ENCODE measurements around the gene ZMYM5. TPM values are rescaled to one million over a fixed set of nuclear protein-coding genes. Genes with fewer than 3 reads are reported as not detected.
"Not testable (repeated sequence)": the region's sequence is repeated elsewhere in the genome, so short reads cannot be mapped to it uniquely, and the experiment has no call there.

ZMYM5 gene
- total RNA-seq, 1 donor from 2014 or later = 31.1 TPM

DNA sequence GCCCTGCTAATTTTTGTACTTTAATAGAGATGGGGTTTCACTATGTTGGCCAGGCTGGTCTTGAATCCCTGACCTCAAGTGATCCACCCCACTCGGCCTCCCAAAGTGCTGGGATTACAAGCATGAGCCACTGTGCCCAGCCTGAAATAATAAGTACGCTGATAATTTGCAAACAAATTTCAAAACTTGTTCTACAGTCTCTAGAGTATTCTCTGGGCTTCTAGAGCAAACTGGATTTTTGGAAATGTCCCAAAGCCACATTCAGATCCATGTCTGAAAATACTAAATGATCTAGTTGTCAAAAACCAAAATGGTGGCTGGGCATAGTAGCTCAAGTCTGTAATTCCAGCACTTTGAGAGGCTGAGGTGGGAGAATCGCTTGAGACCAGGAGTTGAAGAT is 40.8 kb downstream of the ZMYM5 start:
- DNase-seq (ENCODE audit: low spot score) = no peak

DNA sequence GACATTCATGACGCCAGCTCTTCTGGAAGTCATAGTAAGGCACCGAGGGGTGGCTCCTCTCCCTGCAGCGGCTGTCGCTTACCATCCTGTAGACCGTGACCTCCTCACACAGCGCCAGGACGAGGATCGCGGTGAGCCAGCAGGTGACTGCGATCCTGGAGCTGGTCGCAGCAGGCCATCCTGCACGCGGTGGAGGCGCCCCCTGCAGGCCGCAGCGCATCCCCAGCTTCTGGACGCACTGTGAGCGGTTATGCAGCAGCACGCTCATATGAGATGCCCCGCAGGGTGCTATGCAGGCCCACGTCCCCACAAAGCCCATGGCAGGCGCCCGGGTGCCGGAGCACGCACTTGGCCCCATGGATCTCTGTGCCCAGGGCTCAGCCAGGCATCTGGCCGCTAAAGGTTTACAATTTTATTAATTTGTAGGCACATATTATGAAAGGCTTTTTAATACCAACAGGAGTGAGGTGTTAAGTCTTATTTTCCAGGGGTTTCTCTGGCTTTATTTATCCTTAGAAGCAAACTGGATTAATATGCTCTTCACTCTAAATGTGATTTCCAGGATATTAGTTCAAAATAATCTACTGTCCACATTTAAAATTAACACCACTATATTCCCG is 45.1 kb downstream of the ZMYM5 start:
- DNase-seq (ENCODE audit: low spot score) = no peak

DNA sequence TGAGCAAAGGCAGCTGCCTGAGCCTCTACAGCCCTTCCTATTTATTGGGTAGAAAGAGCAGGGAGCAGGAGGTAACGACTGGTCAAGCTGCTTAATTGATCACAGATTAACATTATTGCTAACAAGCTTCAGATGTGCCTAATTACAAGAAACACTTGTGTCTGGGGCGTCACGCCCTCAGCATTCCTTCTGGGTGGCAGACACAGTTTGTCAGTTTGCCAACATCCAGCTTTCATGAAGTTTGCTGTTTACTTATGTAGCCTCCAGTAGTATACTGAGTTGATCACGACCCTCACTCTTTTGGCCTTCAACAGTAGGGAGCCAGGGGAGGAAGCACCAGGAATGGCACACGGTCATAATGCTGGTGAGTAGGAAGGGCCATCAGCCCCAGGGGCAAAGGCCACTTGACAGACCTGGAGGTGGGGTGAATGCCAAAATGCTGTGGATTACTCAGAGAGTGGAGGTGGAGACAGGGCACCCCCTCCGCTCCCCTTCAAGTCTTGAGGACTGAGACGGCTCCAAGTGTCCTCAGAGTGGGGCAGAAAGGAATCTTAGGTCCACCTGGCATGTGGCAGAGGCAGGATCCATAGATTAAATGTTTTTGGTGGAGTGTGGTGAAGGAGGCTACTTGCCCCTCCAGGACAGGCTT is 45.8 kb downstream of the ZMYM5 start:
- no peak for DNase-seq (ENCODE audit: low spot score)

DNA sequence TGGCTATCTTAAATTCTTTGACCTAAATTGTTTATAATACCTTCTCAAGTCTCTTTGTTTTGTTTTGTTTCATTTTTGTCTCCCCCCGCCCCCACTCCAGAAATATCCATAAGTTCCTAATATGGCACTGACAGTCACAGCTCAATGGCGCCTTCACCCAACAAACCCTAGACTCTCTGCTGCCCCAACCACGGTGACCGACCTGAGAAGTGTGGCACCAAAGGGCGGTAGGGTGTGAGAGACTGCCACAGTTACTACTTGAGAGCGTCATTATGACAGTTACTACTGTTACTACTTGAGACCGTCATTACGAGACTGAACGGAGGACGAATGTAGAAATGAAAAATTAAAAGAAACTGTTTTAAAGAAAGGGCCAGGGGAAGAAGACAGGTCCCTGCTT is 46.3 kb downstream of the ZMYM5 start:
- DNase-seq (ENCODE audit: low spot score) = no peak

DNA sequence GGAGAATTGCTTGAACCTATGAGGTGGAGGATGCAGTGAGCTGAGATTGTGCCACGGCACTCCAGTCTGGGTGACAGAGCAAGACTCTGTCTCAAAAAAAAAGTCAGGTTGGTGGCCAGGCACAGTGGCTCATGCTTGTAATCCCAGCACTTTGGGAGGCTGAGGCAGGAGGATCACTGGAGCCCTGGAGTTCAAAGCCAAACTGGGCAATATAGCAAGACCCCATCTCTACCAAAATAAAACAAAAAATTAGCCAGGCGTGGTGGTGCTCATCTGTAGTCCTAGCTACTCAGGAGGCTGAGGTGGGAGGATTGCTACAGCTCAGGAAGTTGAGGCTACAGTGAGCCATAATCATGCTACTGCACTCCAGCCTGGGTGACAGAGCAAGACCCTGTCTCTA is 47.6 kb downstream of the ZMYM5 start:
- DNase-seq (ENCODE audit: low spot score) = not testable (repeated sequence)

DNA sequence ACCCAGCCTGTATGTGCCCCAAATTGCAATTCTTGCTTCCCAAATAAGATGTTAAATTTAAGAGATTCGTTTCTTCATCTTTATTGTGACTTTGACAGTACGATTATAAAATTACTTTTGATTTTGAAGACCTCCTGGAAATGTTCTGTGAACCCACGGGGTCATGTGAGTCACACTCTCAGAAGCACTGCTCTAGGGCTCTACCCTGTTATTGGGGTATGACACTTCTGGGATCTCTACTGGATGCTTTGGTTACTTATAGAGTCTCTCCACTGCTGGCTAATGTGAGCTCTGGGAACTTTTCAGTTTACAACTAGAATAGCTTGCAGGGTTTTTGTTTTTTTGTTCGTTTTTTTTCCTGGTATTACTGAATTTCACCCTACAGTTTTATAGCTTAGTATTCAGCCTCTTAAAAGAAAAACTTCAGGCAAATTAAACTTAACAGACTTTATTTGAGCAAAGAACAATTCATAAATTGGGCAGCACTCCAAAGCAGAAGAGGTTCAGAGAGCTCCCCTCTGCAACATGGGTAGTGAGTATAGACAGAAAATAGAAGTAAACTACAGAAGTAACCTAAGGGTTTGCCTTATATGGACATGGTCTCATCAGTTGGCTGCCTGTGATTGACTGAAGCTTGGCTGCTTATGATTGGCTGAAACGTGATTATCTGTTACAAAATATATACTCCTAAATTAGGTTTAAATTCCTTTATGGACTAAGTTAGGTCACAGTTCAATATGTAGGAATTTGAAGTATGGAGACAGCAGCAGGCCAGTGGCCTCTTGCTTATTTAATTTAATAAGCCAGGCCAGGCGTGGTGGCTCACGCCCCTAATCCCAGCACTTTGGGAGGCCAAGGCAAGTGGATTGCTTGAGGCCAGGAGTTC is 52.2 kb downstream of the ZMYM5 start:
- no peak for DNase-seq (ENCODE audit: low spot score)

DNA sequence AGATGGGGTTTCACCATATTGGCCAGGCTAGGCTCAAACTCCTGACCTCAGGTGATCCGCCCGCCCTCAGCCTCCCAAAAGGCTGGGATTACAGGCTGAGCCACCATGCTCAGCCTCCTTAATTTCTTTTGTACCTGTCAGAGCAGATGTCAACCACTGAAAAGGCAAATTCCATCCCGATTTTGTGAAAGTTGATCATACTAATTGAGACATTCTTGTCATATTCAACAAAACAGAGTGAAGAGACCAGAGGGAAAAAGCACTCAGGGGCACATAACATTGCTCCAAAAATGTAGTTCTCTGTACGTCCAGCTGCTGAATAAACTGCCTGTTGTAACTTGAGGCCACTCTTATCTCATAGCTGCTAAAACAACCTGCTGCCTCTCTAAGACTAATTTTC is 53.3 kb downstream of the ZMYM5 start:
- no peak for DNase-seq (ENCODE audit: low spot score)

DNA sequence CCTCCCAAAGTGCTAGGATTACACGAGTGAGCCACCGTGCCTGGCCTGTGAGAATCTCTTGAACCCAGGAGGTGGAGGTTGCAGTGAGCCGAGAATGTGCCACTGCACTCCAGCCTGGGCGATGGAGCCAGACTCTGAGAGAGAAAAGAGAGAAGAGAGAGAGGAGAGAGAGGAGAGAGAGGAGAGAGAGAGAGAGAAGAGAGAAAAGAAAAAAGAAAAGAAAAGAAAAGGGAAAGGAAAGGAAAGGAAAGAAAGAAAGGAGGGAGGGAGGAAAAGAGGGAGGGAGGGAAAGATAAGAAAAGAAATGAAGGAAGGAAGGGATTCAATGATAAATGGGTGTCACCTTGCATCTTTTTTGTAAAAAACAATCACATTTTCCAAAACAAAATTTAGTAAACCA is 57.7 kb downstream of the ZMYM5 start:
- no peak for DNase-seq (ENCODE audit: low spot score)

DNA sequence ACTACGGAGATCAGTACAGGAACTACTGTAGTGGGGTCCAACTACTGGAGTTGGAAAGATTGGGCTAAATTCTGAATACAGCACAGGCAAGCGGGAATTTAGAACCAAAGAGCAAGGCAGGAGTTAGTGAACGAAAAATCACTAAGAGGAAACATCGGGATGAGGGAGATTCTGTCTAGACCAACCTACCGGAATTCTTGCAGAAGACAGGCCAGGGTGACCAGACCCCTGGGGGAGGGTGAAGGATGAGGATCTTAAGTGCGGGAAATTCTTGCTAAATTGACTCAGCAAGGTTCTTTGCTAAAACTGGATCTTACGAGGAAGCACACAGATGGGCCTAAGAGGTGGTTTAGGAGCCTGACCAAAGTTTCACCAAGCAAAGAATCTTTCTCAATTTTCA is 67.5 kb downstream of the ZMYM5 start:
- no peak for DNase-seq (ENCODE audit: low spot score)

DNA sequence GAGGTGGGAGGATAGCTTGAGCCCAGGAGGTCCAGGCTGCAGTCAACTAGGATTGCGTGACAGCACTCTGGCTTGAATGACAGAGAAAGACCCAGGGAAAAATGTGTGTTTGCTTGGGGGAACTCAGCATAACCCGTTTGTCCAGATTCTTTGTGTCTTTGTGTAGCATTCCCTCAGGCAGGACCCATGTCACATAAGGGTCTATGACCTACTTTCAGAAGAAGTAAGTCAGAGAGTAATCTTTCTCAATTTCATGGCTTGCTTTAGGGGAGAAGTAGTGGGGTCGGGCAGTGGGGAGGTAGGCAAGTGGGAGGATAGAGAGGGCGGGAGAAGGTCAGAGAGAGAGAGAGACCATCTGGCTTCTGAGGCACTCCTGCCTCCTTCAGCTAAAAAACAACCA is 68.8 kb downstream of the ZMYM5 start:
- peak; percentile 70 for DNase-seq (ENCODE audit: low spot score)

DNA sequence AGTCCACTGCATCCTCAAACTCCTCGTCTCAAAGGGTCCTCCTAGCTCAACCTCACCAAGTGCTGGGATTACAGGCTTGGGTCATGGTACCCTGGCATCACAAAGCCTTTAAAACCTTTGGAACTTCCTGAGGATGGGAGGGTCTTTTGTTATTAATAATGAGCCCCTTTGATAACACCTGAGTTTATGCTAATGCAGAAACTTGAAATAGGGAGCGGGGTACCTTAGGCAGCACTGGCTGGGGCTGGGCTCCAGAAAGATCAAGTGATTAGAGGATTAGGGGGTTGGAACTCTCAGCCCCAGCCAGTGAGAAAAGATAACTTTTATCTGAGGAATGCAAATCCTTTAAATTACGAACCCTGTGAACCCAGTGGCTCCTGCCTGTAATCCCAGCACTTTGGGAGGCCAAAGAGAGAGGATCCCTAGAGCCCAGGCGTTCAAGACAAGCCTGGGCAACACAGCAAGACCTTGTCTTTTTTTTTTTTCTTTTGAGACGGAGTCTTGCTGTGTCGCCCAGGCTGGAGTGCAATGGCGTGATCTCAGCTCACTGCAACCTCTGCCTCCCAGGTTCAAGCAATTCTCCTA is 71.4 kb downstream of the ZMYM5 start:
- DNase-seq (ENCODE audit: low spot score) = peak; percentile 8

DNA sequence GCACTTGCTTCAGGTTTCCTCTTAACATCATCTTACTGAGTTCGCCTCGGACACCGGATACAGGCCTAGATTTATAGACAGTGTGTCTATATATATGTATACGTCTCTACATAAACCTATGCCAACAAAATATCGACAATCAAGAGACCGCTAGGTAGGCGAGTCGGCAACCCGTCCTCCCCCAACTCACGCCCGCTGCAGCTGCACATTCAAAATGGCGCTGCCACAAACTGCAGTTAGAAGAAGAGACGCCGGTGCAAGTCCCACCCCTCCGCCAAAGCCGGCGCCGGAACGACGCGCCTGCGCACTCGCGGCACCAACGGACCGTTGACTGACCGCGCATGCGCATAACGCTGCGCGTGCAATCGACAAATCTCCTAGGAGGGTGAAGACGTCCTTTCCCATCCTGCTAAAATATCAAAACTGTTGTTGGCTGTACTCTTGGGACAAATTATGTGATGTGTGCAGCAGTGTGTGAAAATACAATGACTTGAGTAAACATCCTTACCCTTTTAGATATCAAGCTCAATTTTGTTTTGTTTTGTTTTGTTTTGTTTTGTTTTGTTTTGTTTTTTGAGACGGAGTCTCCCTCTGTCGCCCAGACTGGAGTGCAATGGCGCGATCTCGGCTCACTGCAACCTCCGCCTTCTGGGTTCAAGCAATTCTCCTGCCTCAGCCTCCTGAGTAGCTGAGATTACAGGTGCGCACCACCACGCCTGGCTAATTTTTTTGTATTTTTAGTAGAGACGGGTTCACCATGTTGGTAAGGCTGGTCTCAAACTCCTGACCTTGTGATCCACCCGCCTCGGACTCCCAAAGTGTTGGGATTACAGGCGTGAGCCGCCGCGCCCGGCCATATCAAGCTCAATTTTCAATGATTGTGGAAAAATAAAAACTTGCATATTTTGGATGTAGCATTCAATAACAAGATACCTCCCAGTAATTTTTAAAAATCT is 80.4 kb downstream of the ZMYM5 start, which contains the start of gene PSPC1:
PSPC1 (minus strand) TSS at position 219 of the 956 bp plus-strand sequence; CDS start at position 31, 188 bp downstream.
- DNase-seq (ENCODE audit: low spot score) = peak; percentile 97

DNA sequence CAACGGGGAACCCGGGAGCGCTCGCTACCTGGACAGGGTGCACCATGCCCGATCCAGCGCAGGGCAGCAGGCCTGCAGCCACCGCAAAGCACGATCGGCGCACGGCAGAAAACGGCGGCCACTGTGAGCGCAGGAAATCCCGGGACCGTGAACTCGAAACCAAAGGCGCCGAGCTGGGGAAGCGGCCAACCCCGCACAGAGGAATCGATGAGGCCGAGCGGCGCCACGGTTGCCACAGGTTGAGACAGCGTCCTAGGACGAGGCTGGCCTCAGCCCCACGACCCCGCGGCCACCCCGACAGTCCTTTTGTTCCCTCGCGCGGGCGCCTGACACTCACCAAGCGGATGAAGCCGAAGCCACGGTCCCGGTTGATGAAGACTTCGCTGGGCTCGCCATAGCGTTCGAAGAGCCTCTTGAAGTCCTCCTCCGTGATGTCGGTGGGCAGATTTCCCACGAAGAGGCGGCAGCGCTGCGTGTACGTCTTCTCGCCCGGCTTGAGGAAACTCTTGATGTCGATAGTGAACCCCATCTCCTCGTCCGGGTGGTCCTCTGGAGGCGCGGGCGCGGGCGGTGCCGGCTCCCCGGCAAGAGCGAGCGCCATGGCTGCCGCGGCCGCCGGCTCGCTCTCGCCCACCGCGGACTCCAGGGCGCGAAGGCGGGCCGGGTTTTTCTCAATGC is 81.3 kb downstream of the ZMYM5 start:
- peak; percentile 70 for DNase-seq (ENCODE audit: low spot score)

DNA sequence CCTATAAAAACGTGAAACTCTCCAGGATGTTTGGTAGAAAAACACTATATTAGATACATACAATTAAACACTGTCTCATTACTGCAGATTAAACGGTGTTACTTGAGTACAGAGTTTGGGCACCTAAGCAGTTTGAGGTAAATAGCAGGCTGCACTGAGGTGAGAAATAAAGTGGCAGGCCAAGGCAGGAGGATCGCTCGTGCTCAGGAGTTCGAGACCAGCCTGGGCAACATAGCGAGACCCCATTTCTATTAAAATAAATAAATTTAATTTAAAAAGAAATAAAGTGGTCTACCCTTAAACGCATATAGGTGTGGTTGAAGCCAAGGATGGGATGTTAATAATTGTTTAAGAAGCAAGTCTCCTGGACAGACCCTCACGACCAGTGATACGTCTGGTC is 81.9 kb downstream of the ZMYM5 start:
- DNase-seq (ENCODE audit: low spot score) = no peak

DNA sequence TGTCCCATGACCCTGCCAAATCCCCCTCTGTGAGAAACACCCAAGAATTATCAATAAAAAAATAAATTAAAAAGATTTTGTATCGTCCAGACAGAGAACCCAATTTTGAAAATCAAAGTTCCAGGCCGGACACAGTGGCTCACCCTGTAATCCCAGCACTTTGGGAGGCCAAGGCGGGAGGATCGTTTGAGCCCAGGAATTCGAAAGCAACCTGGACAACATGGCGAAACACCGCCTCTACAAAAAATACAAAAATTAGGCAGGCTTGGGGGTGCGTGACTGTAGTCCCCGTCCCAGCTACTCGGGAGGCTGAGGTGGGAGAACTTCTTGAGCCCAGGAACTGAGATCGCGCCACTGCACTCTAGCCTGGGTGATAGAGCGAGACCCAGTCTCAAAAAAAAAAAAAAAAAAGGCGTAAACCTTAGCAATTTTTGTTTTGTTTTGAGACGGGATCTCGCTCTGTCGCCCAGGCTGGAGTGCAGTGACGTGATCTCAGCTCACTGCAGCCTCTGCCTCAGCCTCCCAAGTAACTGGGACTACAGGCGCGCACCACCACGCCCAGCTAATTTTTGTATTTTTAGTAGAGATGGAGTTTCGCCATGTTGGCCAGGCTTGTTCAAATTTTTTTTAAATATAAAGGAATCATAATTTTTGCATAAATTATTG is 82.6 kb downstream of the ZMYM5 start:
- DNase-seq (ENCODE audit: low spot score) = not testable (repeated sequence)

Other genes with a start within 250 kb of the ZMYM5 start
- gene MPHOSPH8, start 230.0 kb downstream of the ZMYM5 start, total RNA-seq (ENCODE audit: insufficient read depth, low replicate concordance) = 25.3 TPM
- gene PSPC1, start 80.7 kb downstream of the ZMYM5 start, total RNA-seq (ENCODE audit: insufficient read depth, low replicate concordance) = 74.6 TPM
- 87.6 TPM for gene ZMYM2, start 95.1 kb upstream of the ZMYM5 start, total RNA-seq (ENCODE audit: insufficient read depth, low replicate concordance)

Measured in umbilical cord (tissue), 2 donors.